ENCODE data around the gene CRELD1.
A peak's percentile ranks its signal among the peaks of the same experiment; 100 is the strongest.
"Not testable (repeated sequence)": the region's sequence is repeated elsewhere in the genome, so short reads cannot be mapped to it uniquely, and the experiment has no call there.

CRELD1 gene

DNA sequence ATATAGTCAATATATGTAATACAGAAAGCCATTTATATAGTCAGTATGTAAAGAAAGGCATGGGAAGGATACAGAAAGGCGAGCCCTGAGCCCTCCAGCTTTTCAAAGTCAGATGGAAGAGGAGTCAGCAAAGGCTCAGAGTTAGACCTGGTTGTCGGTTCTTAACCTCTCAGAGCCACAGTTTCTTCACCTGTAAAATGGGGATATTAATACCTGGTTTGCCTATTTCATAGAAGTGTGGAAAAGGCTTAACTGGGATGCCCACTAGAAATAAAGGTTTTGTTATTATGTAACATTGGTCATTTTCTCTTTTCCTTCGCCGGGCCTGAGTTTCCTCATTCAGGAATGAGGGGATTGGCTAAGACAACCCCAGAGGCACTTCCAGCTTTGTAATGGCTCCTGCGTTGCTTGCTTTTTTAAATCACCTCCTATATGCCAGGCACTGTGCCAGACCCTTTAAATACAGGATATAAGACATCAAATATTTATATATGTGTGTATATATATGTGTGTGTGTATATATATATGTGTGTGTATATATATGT is 2.4 kb downstream of the CRELD1 start:
- DNase-seq: no peak

DNA sequence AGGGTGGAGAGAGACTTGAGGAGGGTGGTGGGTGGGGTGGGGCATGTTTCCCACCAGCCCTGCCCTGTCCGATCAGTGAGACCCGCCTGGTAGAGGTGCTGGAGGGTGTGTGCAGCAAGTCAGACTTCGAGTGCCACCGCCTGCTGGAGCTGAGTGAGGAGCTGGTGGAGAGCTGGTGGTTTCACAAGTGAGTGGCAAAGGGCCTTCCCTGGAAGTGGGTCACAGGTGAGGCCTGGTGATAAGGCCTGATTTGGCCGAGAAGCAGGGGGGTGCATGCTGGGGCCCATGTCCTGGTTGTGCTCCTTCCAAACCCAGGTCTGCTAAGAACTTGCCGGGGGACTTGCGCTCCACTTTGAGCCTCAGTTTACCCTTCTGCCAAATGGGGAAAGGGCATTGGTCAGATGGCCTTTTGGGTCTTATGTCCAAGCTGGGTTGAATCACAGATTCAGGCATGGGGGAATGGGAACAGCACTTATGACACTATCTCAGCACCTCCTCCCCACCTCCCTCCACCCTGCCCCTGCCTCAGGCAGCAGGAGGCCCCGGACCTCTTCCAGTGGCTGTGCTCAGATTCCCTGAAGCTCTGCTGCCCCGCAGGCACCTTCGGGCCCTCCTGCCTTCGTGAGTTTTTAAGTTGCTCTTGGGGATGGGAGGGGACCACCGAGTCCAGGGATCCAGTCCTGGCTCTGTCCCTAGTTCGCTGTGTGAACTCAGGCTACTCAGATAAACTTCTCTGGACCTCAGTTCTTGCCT is 4.0 kb downstream of the CRELD1 start:
- DNase-seq: no peak

GRCh38 chr3:9938966-9939365 is 5.3 kb downstream of the CRELD1 start:
- DNase-seq: no peak

GRCh38 chr3:9939906-9940305 is 6.3 kb downstream of the CRELD1 start:
- DNase-seq: not testable (repeated sequence)

DNA sequence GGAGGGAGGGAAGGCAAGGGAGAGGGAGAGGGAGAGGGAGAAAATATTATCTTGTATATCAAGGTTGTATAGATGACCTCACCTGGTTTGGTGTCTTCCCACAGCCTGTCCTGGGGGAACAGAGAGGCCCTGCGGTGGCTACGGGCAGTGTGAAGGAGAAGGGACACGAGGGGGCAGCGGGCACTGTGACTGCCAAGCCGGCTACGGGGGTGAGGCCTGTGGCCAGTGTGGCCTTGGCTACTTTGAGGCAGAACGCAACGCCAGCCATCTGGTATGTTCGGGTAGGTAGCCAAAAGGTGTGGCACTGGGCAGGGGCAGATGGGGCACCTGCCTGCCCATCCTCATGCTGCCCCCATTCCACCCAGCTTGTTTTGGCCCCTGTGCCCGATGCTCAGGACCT is 7.1 kb downstream of the CRELD1 start:
- DNase-seq: no peak

- no peak for DNase-seq
Observed at GRCh38 chr3:9942164-9942563, 8.5 kb downstream of the CRELD1 start.

- DNase-seq: no peak
Observed at GRCh38 chr3:9942934-9943690, 9.5 kb downstream of the CRELD1 start.

DNA sequence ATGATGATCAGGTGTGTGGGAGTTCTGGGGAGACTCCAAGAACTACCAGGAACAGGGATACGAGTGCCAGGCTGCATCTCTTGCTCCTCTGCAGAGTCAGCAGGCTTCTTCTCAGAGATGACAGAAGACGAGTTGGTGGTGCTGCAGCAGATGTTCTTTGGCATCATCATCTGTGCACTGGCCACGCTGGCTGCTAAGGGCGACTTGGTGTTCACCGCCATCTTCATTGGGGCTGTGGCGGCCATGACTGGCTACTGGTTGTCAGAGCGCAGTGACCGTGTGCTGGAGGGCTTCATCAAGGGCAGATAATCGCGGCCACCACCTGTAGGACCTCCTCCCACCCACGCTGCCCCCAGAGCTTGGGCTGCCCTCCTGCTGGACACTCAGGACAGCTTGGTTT is 10.6 kb downstream of the CRELD1 start:
- DNase-seq: no peak

DNA sequence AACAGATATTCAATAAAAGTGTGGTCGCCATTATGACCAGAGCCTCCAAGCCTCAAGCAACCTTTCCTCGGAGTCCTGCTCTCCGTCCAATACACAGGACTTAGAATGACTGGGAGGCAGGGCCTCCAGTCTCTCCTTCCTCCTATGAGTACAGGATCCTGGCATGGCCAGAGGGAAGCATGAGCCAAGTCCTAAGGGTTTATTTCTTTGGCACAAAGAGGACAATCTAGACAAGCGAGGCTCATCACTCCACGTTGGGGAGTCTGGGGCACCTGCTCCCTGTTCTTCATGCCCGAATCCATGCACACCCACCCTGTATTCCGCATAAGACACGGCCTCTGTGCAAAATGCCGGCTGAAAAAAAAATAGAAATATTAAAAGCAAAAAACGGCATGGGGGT is 11.7 kb downstream of the CRELD1 start:
- no peak for DNase-seq

- peak; percentile 87 for DNase-seq
Observed at GRCh38 chr3:9946112-9947024, 12.7 kb downstream of the CRELD1 start.

- peak; percentile 47 for DNase-seq
Observed at GRCh38 chr3:9947025-9947995, 13.7 kb downstream of the CRELD1 start.

- DNase-seq: no peak
Observed at GRCh38 chr3:9948586-9948985, 15.0 kb downstream of the CRELD1 start.

DNA sequence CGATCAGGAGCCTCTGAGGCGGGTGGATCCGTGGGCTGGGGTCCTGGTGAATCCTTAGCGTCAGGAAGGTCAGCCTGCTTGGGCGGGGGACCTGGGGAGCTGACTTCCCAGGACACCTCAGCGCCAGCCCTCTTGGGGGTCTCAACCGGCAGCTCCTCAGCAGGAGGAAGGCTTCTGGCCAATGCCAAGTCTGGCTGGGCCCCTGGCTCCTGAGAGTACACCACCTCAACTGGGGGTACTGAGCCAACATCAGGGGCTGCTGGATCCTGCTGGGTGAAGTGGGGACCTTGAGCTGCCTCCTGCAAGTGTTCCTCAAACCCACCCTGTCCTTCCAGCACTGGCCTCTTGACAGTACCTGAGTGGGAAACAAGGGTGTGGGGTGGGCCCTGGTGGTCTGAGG is 15.5 kb downstream of the CRELD1 start:
- no peak for DNase-seq

DNA sequence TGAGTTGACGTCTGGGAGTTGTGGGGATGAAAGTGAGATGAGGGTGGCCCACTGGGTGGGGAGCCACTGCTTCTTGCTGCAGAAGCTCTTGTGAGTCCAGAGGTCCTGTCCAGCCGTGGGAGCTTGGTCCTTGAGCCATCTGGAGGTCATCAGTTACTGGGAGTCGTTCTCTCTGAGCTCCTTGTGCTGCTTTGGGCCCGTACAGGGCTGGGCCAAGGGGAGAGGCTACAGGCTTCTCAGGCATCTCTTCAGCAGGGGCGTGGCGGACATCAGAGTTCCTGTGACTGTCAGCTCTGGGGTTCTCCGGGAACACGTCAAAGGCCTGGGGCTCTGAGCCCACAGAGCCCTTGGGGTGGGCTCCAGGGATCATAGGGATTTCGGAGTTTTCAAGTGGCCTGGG is 16.0 kb downstream of the CRELD1 start:
- no peak for DNase-seq

DNA sequence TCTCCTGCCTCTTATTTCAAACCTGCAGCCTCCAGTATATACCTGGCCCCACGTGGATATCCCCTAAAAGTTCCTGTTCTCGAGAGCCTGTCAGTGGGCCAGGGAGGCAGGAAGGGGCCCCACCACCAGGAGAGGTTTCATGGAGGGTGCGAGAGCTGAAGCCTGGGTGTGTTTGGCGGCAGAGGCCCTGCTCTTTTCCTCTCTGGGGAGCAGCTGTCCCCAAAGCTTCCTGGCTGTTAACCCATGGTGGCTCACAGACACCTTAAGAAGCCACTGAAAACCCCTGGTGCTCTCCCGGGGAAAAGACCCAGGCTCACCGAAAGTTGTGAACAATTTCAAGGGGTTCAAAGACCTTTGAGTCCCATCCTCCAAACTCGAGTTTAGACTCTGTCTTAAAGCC is 17.5 kb downstream of the CRELD1 start:
- no peak for DNase-seq

DNA sequence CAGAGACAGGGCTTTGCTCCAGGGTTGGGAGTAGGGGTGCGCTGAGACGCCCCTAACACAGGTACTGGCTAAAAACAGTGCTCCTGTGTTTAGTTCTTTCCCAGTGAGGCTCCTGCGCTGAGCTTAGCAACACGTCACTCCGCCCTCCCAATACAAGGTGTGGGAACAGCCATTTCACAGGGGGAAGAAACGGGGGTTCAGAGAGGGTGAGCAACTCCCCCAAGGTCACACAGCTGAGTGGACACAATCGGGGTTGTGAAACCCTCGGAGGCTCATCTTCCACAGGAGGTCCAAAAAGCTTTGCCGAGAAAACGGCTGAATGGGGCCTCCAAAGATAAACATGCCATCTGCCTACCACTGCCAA is 17.9 kb downstream of the CRELD1 start:
- no peak for DNase-seq

- DNase-seq: peak; percentile 26
Observed at GRCh38 chr3:9951962-9952805, 18.6 kb downstream of the CRELD1 start, which contains the start of gene PRRT3. PRRT3 (minus strand) TSS chr3:9952408; CDS start chr3:9950115, 2,293 bp downstream.

DNA sequence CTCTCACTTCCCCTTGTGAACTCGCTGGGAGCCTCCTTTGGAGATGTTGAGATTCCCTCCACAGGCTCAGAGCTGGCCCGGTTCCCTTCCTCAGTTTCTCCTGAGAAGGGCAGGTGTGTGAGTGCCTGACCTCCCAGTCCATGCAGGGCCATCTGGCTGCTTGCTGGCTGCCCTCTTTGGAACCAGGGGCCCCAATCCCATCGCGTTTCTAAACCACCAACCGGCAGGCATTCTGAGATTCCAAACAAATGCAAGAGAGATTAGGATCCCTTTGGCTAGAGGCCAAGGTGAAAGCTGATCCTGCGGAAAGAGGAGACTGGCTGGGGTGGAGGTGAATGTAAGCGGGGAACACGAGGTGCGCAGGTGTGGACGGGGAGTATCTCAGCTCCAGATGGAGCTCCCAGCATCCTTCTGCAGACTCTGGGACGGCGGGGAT is 21.5 kb downstream of the CRELD1 start:
- DNase-seq: peak; percentile 37

- DNase-seq: no peak
Observed at GRCh38 chr3:9955611-9956352, 22.1 kb downstream of the CRELD1 start.

- DNase-seq: no peak
Observed at GRCh38 chr3:9957214-9957613, 23.6 kb downstream of the CRELD1 start.
